GM18502 (cell line): ENCODE results near the gene LYPD6.
"Not testable (repeated sequence)": the region's sequence is repeated elsewhere in the genome, so short reads cannot be mapped to it uniquely, and the experiment has no call there.

Source experiments
- ATAC-seq: cut with Tn5 transposase; IDR thresholded peaks from one replicate; pipeline ENCODE4 v1.9.1; 2021; ENCODE audit warnings: mild to moderate bottlenecking; ENCODE audit not compliant: unreplicated experiment, poor library complexity

Gene LYPD6

GRCh38 chr2:149330127-149331022, at the start of gene LYPD6:
LYPD6 (plus strand) TSS chr2:149330587; CDS start chr2:149437709, 107,122 bp downstream.
- ATAC-seq, result peak; percentile 89

GRCh38 chr2:149281441-149281840, 48.9 kb upstream of the LYPD6 start:
- ATAC-seq, result no peak

- no peak for ATAC-seq
These were observed 39.7 kb upstream of the LYPD6 start for GRCh38 chr2:149290662-149291061.

- ATAC-seq, result no peak
These were observed 38.5 kb upstream of the LYPD6 start for GRCh38 chr2:149291881-149292280.

GRCh38 chr2:149296031-149296430, 34.4 kb upstream of the LYPD6 start:
- ATAC-seq, result no peak

- ATAC-seq, result no peak
These were observed 23.4 kb upstream of the LYPD6 start for GRCh38 chr2:149307014-149307413.

- ATAC-seq, result no peak
These were observed 20.0 kb upstream of the LYPD6 start for GRCh38 chr2:149310349-149310748.

- no peak for ATAC-seq
These were observed 18.3 kb upstream of the LYPD6 start for GRCh38 chr2:149312039-149312438.

GRCh38 chr2:149313512-149313972, 16.8 kb upstream of the LYPD6 start:
- peak; percentile 95 for ATAC-seq

- no peak for ATAC-seq
These were observed 15.7 kb upstream of the LYPD6 start for GRCh38 chr2:149314687-149315086.

- no peak for ATAC-seq
These were observed 14.9 kb upstream of the LYPD6 start for GRCh38 chr2:149315461-149315860.

- ATAC-seq, result not testable (repeated sequence)
These were observed 11.8 kb upstream of the LYPD6 start for GRCh38 chr2:149318566-149318965.

- no peak for ATAC-seq
These were observed 10.0 kb upstream of the LYPD6 start for GRCh38 chr2:149320362-149320761.

- no peak for ATAC-seq
These were observed 1.3 kb upstream of the LYPD6 start for GRCh38 chr2:149329068-149329467.

GRCh38 chr2:149329489-149330126, 779 bp upstream of the LYPD6 start:
- ATAC-seq, result no peak

- ATAC-seq, result no peak
These were observed 625 bp downstream of the LYPD6 start for GRCh38 chr2:149331023-149331400.

GRCh38 chr2:149332364-149332763, 2.0 kb downstream of the LYPD6 start:
- ATAC-seq, result no peak

- ATAC-seq, result no peak
These were observed 3.2 kb downstream of the LYPD6 start for GRCh38 chr2:149333636-149334035.

- no peak for ATAC-seq
These were observed 3.8 kb downstream of the LYPD6 start for GRCh38 chr2:149334156-149334555.

GRCh38 chr2:149339324-149339723, 8.9 kb downstream of the LYPD6 start:
- no peak for ATAC-seq

- ATAC-seq, result no peak
These were observed 12.1 kb downstream of the LYPD6 start for GRCh38 chr2:149342509-149342908.

- ATAC-seq, result no peak
These were observed 13.7 kb downstream of the LYPD6 start for GRCh38 chr2:149344105-149344504.
